NCI-H146 (cell line): Measurements from ENCODE around the gene ANKRD36C.
"Not testable (repeated sequence)": the region's sequence is repeated elsewhere in the genome, so short reads cannot be mapped to it uniquely, and the experiment has no call there.

ENCODE experiments used
- DNase-seq: peaks from one replicate; lab custom pipeline; 2025; lab: John Stamatoyannopoulos, UW

The ANKRD36C gene

DNA sequence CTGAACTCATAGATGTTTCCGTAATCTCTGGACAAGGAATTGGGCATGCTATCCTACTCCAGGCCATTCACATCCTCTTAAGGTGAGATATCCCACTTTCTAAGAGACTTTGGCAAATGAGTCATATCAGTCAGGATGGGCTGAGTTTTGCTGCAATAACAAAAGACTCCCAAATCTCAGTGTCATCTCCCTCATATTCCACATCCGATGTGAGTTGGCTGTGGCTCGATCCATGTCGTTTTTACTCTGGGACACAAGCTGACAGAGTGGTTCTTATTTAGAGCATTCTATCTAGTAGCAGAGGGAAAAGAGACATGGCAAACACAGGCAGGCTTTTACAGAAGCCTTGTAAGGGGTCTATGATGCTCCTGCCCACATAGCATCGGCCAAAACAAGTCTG lies 14.6 kb upstream of the ANKRD36C start:
- not testable (repeated sequence) for DNase-seq

DNA sequence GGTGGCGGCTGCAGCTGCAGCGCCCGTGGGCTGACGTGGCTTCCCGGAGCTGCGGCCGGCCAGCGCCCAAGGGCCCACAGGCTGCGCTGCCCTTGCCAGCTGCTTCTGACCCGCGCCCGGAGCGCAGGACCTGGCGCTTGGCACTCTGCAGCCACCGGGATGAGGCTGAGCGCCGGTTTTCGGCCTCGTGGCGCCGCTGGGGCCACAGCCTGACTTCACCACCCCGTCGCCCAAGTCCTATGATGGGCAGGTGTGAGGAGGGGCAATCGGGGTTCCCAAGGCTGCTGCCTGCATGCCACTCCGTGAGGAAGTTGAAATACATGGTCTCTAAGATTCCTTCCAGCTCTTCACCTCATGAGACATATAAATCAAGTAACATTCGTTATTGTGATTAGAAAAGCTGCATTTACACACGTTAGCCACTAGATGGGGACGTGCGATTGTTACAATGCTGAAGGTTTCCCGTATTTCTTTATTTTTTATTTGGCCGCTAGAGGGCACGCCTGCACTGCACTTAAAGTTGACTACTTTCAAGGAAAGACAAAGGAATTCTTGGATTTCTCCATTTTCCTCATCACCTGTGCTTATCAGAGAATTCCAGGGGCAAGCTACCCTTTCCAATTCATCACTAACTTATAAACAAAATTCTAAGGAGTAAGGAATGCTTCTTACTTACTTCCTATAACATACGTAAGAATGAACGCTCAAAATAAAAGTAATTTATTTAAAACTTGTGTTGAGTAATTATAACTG lies 1.1 kb upstream of the ANKRD36C start:
- DNase-seq, result not testable (repeated sequence)

DNA sequence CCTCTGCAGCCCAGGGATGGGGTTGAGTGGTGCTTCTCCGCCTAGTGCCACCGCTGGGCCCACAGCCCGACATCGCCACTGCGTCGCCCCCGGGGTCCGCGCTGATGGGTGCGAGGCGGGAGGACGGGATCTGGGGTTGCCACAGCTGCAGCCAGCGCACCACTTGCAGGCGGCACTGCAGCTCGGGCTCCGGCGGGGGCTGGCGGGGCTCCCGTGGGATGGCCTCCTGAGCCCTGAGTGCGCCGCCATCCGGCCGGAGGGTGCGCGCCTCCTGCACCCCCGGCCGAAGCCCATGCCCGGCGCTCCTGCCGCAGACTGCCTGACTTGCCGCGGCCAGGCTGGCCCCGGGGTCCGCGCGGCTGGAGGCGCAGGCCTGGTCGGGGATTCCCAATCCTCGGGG lies 478 bp upstream of the ANKRD36C start:
- DNase-seq, result not testable (repeated sequence)

DNA sequence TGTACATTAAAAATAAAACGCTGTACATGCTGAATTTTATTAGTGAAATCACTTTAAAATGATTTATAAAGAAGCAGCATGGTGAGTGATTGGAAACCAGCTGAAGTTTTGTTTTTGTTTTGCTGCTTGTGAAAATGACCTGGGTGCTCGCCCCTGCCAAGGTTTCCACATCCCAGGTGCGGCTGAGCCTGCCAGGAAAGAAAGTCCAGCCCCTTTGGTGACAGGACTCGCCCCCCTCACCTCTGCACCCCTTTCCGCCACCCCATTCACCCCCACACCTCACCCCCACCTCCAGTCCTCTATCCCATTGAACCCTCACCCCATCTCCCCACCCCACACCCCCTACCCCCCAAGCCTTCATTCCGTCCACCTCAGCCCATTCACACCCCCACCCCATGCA lies 740 bp downstream of the ANKRD36C start:
- not testable (repeated sequence) for DNase-seq

DNA sequence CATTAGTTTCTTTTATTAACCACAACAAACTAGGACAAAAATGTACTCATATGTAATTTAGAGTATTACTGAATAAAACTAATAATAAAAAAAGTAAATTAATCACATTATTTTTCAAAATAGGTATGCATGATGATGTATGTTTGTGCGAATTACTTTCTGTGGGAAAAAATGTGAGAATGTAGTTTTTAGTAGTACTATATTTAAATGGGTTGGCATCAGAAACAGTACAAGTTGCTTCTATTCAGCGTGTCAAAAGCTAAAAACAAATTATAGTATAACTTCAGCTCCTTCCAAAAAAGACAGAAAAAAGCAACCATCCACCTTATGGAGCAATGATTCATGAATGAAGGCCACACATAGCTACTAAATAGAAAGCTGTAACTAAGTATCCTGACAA lies 40.0 kb downstream of the ANKRD36C start:
- DNase-seq, result not testable (repeated sequence)

DNA sequence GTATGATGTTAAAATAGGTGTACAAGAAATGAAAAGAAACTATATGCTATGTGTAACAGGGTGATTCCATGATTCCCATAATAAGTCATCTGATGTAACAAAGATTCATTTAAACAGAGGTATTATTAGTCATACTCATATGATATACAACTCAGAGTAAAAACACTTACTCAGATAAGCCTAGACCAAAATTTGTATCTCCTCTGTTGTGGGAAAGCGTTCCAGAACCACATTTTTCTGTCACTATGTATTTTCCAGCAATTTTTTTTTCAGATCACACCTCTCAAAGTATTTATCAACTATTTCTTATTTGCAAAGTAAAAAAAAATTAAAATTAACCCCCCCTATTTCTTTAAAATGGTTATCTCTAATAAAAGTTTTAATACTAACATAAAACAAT lies 43.6 kb downstream of the ANKRD36C start:
- DNase-seq, result not testable (repeated sequence)

DNA sequence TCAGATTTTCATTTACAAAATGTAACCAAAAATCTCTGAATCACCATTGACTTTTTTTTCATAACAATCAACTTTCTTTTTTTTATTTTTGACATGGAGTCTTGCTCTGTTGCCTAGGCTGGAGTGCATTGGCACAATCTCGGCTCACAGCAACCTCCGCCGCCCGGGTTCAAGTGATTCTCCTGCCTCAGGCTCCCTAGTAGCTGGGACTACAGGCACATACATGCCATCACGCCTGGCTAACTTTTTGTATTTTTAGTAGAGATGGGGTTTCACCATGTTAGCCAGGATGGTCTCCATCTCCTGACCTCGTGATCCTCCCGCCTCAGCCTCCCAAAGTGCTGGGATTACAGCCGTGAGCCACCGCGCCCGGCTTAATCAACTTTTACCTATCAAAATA lies 51.7 kb downstream of the ANKRD36C start:
- DNase-seq, result not testable (repeated sequence)

DNA sequence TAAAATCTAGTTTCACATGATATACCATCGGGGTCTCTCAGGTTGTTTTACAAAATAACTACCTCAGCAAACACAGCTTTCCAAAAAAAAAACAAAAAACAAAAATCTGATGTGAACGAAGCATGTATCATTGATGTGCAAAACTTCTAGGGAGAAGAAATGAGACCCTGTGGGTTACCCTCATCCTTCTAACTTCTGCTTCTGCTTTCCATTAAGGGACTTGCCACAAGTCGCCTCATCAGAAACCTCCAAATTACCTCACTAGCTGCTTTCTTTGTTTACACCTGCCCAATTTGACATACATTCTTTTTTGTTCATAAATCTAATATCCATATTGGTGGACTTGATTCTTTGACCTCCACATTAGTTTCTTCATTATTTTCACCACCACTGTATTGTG lies 60.9 kb downstream of the ANKRD36C start:
- DNase-seq, result not testable (repeated sequence)

DNA sequence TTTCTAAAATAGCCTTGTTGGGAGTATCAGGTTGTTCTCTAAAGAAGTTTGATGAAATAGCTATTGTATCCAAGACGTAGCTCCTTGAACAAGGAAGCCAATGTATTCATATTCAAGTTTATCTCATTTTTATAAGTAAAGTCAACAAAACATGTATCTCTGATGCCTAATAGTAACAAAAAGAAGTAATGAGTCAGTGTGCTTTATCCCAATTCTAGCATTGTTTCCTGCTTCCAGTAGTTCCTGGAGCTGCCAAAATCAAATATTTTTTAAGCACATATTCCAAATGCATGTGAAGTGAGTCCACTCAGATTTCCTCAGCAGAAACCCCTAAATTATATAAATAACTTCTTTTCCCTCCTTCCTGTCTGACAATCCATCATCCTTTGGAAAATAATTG lies 74.6 kb downstream of the ANKRD36C start:
- DNase-seq, result not testable (repeated sequence)

DNA sequence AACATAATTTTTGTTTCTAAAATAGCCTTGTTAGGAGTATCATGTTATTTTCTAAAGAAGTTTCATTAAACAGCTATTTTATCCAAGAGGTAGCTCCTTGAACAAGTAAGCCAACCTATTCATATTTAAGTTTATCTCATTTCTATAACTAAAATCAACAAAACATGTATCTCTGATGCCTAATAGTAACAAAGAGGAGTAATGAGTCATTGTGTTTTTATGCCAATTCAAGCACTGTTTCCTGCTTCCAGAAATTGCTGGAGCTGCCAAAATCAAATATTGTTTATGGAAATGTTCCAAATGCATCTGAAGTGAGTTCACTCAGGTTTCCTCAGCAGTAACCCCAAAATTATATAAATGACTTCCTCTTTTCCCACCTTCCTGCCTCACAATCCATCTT lies 76.5 kb downstream of the ANKRD36C start:
- not testable (repeated sequence) for DNase-seq

DNA sequence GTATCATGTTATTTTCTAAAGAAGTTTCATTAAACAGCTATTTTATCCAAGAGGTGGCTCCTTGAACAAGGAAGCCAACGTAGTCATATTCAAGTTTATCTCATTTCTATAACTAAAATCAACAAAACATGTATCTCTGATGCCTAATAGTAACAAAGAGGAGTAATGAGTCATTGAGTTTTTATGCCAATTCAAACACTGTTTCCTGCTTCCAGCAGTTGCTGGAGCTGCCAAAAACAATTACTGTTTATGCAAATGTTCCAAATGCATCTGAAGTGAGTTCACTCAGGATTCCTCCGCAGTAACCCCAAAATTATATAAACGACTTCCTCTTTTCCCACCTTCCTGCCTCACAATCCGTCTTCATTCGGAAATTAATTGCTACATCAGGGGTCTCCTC lies 80.2 kb downstream of the ANKRD36C start:
- DNase-seq, result not testable (repeated sequence)

DNA sequence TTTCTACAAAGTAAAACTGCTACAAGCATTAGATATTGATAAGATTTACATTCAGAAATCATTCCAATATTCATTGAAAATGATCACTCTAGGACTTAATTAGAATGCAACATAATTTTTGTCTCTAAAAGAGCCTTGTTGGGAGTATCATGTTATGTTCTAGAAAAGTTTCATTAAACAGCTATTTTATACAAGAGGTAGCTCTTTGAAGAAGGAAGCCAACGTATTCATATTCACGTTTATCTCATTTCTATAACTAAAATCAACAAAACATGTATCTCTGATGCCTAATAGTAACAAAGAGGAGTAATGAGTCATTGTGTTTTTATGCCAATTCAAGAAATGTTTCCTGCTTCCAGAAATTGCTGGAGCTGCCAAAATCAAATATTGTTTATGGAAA lies 97.2 kb downstream of the ANKRD36C start:
- not testable (repeated sequence) for DNase-seq

DNA sequence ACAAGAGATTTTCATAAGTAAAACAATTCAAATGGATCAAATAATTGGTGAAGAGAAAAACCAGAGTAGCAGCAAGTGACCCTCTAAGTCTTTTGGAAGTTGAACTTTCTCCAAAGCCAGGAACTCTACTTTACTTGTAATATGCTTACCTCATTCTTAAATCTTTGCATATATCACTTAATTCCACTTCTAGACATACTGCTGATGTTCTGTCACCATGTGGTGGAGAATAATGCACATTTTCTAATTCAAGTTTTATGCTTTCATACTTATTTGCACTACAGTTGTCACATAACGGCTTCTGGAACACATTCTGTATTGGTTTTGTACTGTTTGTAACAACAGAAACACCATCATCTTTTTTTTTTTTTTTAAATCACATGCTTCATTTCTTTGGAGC lies 123.7 kb downstream of the ANKRD36C start:
- DNase-seq, result not testable (repeated sequence)

DNA sequence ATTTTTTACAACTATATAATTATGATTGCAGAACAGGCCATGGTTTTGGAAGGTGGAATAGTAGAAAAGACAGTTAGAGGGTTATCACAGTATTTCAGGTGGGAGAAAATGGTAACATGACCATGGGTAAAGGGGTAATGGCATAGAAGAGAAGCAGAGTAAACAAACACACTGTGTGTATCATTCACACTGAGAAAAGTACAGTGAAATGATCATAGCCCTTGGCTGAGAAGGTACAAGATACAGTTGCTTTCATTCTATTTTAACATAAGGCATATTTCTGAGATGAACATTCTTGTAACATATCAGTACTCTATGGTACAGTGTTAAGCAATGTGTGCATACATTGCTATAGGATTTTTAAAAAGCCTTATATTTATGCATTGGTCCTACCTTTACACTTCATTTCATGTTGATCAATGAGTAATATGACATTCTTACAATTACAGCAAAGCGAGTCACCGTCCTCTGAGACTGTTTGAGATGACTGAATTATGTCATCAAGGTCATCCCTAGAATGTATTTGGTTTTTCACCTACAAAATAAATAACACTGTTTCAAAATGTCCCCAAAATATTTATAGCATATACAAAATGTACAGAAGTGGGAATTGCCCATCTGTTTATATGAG lies 124.5 kb downstream of the ANKRD36C start:
- DNase-seq, result not testable (repeated sequence)

DNA sequence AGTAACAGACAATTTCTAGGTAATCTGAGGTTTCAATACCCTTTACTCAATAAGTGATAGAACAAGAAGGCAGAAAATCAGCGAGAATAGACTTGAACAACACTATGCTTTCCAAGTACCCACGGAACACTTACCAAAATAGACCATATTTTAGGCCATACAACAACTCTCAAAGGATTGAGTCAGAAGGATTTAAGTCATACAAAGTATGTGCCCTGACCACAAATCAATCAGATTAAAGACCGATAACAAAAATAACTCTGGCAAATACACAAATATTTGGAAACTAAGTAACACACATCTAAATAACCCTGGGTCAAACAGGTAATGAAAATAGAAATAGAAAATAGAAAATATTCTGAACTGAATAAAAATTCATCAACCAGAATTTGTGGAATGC lies 129.5 kb downstream of the ANKRD36C start:
- DNase-seq, result not testable (repeated sequence)

DNA sequence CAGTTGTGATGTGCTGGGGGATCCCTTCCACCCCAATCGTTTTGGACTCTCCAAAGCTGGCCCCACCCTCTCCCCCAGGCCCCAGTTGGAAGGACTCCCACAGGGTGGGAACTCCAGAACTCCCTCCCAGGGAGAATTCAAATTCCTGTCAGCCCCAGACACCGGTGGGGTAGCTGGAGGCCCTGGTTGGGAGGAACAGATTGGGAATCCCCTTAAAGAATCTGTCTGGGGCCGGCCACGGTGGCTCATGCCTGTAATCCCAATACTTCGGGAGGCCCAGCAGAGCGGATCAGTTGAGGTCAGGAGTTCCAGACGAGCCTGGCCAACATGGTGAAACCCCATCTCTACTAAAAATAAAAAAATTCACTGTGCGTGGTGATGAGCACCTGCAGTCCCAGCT lies 155.5 kb downstream of the ANKRD36C start:
- DNase-seq, result no peak

DNA sequence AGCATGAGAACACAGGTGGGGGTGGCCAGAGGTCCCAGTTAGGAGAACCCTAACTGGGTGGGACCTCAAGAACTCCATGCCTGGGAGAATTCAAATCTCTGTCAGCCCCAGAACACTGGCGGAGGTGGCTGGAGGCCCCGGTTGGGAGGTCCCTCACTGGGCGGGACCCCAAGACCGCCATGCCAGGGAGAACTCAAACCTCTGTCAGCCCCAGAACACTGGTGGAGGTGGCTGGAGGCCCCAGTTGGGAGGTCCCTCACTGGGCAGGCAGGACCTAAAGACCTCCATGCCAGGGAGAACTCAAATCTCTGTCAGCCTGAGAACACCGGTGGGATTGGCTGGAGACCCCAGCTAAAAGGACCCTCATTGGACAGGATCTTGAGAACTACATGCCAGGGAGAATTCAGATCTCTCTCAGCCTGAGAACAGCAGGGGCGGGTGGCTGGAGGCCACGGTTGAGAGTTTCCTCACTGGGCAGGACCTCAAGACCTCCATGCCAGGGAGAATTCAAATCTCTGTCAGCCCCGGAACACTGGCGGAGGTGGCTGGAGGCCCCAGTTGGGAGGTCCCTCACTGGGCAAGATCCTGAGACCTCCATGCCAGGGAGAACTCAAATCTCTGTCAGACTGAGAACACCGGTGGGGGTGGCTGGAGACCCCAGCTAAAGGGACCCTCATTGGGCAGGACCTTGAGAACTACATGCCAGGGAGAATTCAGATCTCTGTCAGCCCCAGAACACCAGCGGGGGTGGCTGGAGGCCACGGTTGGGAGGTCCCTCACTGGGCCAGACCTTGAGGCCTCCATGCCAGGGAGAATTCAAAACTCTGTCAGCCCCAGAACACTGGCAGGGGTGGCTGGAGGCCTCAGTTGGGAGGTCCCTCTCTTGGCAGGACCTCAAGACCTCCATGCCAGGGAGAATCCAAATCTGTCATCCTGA lies 157.3 kb downstream of the ANKRD36C start:
- not testable (repeated sequence) for DNase-seq

DNA sequence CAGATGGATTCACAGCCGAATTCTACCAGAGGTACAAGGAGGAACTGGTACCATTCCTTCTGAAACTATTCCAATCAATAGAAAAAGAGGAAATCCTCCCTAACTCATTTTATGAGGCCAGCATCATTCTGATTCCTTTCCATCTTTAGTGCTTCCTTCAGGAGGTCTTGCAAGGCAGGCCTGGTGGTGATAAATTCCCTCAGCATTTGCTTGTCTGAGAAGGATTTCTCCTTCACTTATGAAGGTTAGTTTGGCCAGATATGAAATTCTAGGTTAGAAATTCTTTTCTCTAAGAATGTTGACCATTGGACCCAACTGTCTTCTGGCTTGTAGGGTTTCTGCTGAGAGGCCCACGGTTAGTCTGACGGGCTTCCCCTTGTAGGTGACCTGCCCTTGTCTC lies 167.4 kb downstream of the ANKRD36C start:
- not testable (repeated sequence) for DNase-seq

DNA sequence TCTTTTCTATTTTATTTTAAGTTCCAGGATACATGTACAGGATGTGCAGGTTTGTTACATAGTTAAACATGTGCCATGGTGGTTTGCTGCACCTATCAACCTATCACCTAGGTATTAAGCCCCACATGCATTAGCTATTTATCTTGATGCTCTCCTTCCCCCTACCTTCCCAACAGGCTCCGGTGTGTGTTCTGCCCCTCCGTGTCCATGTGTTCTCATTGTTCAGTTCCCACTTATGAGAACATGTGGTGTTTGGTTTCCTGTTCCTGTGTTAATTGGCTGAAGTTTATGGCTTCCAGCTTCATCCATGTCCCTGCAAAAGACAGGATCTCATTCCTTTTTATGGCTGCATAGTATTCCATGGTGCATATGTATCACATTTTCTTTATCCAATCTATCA lies 174.1 kb downstream of the ANKRD36C start:
- not testable (repeated sequence) for DNase-seq

DNA sequence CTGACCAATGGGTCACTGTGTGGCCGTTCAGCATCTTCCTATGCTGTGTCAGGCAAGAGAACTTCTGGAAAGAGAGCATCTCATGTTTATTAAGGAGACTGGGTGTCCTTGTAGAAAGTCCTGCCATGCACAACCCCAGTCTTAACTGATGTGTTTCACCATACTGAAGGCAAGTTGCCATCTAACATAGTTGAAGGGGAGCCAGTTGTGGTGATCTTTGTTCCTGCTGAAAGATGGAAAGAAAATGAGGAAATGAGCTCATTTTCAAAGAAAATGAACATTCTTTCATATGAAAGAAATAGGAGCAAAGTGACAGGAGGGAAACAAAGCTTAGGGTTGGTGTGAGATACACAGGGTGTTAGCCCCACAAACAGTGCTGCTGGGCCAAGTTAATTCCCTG lies 178.3 kb downstream of the ANKRD36C start:
- DNase-seq, result not testable (repeated sequence)

DNA sequence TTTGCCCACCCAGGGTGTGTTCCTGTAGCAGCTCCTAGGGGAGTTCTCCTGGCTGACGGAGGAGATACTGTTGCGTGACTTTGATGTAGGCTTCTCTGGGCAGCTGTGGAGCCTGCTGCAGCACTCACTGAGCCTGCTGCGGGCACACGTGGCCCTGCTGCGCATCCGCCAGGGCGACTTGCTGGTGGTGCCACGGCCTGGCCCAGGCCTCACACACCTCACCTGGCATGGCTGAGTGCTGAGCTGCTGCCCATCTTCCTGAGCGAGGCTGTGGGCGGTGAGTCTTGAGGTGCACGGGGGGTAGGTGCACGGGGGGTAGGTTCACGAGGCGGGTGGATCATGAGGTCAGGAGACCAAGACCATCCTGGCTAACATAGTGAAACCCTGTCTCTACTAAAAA lies 191.7 kb downstream of the ANKRD36C start:
- no peak for DNase-seq

DNA sequence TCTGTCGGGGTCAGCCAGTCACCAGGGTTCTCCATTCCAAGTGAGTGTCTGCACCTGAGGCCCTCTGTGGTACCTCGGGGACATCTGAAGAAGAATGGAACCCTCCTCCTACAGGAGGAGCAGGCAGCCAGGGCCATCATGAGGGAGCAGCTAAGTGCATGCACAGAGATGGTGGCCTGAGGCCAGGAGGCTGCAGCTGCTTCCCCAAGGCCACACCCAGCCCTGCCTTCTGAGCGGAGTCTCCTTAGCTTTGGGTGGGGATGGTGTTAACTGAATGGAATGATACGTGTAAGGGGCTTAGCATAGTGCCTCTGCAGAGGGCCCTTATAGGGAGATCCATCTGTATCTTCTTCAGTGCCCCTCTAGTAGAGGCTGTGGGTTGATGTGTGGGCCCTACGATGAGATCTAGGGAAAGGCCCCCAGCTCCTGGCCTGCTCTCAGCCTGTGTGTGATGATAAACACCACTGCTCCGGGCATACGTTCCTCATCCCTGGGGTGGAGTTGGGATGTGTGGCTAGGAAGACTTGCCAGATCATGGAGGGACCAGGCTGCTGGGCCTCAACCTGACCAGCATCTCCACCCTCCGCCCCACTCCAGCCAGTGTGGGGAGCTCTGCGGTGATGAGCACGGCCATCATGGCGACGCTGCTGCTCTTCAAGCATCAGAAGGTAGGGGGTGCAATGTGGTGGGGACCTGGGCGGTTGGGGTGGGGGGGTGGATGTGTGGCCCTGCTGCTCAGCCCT lies 192.3 kb downstream of the ANKRD36C start:
- not testable (repeated sequence) for DNase-seq
